GM12892 (cell line): ENCODE measurements around the gene DRAXIN.

Experiments used
- DNase-seq: peaks from one replicate; pipeline ENCODE4 v3.0.0; 2011; ENCODE audit not compliant: insufficient read length
- FAIRE-seq: peaks from 2 replicates; lab custom pipeline; 2011; peaks lifted over from hg19 to GRCh38; lab: Jason Lieb, UNC
- POLR2A ChIP-seq: IDR thresholded peaks from 2 replicates; pipeline ENCODE4 v1.6.1; 2011; ENCODE audit warnings: low read depth, low read length, control low read depth
- POLR2AphosphoS5 ChIP-seq: IDR thresholded peaks from 2 replicates; pipeline ENCODE4 v1.6.1; 2011; ENCODE audit warnings: low read depth, low read length, control low read depth
- TAF1 ChIP-seq: IDR thresholded peaks from 2 replicates; pipeline ENCODE4 v1.6.1; 2011; ENCODE audit warnings: low read depth, mild to moderate bottlenecking, control low read depth, low read length, borderline replicate concordance

Gene DRAXIN

DNA sequence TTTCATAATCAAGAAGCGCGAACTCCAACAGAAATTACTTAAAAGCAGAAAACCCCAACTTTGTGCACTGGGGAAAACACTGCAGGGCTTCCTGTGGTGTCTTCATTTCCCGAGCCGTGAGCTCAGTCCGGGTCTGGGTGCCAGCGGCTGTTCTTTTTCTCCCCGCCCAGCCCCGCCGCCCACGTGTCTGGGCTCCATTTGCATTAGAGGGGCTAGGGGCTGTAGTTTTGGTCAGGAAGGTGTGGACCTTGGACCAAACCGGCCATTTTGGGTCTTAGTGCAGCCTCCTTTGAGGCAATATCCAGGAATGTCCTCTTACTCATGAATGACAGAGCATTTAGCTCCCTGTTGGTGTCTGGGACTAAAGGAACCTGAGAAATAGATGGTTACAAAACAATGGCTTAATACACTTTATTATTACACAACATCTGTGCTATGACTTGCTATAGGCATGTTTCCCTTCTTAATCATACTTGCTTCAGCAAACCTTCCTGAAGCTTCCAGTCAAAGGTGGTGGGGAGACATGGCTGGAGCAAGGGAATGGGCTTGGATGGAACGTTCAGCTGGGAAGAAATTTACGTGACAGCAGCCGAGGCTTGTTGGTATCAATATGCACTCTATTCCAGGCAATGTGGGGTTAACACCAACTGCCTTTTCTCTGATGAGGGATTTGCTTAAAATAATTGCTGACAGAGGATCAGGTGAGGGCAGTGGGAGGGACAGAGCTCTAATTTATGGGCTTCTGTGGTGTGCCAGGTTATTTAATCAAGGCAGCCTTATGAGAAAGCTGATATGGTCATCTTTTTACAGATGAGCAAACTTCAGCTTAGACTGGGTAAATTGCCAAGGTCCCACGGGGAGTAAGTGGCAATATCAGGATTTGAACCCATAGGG is 45.5 kb downstream of the DRAXIN start:
- DNase-seq: no peak
- no peak for FAIRE-seq
- TF ChIP-seq POLR2AphosphoS5: no peak
- no peak for TF ChIP-seq POLR2A
- no peak for TF ChIP-seq TAF1

DNA sequence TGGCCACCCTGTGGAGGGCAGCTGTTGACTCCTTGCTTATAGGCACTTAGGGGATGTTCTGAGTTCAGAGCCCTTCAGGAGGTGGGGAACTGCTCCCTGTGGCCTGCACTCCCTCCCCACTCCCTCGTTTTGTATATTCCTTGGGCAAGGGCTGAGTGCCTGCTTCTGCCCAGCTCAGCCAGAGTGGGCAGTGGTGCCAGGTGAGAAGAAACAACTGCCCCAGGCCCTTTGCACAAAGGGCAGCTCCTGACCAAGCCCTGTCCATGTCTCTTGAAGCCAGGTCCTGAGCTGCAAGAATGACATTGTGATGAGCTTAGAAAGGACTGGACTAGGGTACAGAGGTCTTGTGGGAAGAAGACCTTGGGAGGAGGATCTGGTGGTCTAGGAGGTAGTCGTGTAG is 46.6 kb downstream of the DRAXIN start:
- TF ChIP-seq POLR2A (no peak), POLR2AphosphoS5 (no peak), TAF1 (no peak)
- FAIRE-seq: no peak
- no peak for DNase-seq

DNA sequence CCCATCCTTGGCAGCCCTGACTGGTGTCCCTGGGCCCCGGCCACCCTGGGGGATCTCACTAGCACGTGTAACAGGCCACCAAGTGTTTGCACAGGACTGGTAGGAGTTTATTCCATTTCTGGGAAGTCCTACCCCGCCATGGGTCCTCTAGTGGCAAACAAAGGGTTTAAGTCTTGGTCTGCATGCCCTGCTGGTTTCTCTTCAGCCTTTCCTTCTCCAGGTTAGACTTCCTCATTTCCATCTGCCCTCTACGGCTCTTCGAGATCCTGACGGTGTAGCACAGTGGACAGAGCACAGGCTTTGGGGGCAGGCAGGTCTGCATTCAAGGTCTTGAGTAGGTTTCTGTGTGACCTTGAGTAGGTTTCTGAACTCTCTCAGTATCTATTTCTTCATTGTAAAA is 47.3 kb downstream of the DRAXIN start:
- TF ChIP-seq POLR2AphosphoS5 (no peak), TAF1 (no peak), POLR2A (no peak)
- DNase-seq (no peak), FAIRE-seq (no peak)

DNA sequence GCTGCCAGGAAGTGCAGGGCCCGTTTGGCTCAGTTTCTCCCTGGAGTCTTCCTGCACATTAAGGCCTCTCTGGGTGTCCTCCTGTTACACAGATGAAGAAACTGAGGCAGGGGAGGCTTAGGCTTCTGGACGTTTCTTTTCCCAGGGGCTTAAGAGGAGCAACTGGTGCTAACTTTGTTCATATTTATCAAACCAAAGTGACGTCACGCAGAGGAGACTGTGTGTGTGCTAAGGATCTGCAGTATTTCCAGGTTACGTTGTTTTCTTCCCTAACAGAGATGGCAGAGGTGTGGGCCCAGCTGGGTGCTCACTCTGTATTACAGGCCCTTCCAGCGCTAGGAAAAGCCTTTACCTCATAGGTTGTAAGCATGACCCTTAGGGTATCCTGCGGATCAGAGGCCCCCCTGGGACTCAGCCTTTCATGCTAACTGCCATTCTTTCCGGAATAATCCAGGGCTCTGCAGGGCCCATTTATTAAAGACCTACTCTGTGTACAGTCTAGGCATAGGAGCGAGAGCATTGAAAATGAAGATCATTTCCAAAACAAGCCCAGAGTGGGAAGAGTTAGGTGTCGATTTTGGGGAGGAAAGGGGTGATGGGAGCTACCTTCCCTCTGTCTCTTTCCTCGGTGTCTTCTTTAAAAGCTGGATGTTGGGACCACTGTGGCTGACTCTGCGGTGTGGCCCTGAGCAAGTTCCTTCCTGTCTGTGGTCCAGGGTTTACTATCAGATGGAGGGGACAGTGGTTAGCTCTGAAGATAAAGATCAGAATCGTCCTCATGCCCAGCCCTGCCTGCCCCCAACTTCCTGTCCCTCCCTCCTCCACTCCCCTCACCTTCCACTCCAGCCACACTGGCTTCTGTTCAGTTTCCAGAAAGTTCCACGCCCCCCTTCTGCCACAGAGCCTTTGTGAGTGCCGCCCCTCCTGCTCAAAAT is 49.0 kb downstream of the DRAXIN start:
- FAIRE-seq (no peak), DNase-seq (no peak)
- TF ChIP-seq TAF1 (no peak), POLR2AphosphoS5 (no peak), POLR2A (no peak)

DNA sequence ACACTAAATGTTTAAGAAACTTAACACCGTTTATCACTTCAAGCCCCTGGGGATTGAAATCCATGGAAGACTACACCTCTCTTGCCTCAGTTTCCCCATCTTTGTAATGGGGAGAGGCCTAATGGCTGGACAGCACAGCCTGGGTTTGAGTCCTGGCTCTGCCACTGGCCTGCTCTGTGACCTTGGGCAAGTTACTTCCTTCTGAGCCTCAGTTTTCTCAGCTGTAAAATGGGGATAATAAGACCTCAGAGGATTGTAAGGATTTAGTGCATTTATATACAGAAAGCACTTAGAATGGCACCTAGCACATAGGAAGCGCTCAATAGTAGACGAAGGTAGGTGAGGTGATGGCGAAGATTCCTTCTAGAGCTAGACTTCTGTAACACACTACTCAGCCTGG is 50.0 kb downstream of the DRAXIN start:
- no peak for FAIRE-seq
- DNase-seq: no peak
- TF ChIP-seq TAF1 (no peak), POLR2AphosphoS5 (no peak), POLR2A (no peak)

DNA sequence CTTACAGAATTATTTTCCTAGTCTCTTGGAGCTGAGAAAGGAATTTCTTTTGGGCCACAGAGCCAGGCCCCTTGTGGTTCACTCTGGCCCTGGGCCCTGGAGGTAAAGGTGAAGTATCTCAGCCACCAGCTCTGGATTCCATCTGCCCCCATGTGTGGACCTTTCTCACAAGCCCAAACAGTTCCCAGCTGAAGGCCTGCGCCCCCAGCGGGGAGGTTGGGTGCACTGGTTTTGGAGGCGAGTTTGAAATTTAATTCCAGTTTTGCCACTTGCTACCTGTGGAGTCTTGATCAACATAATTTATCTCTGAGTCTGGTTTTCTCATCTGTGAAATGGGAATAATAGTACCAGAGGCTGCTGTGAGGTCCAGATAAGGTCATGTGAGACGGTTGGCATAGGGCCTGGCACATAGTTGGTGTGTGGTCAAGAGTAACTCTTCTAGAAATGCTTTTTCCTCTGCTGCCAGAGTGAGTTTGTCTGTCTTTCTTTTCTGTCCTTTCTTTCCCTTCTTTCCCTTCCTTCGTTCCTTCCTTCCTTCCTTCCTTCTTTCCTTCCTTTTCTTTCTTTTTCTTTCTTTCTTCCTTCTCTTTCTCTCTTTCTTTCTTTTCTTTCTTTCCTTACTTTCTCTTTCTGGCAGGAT is 50.5 kb downstream of the DRAXIN start:
- no peak for FAIRE-seq
- TF ChIP-seq POLR2A: no peak
- no peak for TF ChIP-seq POLR2AphosphoS5
- no peak for TF ChIP-seq TAF1
- DNase-seq: no peak

DNA sequence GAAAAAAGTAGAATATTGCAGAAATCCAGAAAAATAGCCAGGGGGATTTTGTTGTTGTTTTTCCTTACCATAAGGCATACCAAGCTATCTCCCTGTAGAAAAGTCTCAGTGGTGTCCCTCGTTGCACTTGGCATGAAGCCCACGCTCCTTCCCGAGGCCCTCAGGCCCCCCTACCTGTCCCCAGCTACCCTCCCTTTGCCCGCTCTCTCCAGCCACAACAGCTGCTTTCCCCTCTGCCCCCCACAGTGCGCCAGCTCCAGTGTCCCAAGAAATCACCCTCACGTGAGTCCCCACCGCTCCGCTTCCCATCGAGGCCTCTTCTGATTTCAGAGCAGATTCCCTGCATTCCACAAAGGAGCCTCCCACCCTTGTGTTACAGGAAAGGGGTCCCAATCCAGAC is 52.8 kb downstream of the DRAXIN start:
- no peak for TF ChIP-seq POLR2AphosphoS5
- no peak for DNase-seq
- FAIRE-seq: no peak

DNA sequence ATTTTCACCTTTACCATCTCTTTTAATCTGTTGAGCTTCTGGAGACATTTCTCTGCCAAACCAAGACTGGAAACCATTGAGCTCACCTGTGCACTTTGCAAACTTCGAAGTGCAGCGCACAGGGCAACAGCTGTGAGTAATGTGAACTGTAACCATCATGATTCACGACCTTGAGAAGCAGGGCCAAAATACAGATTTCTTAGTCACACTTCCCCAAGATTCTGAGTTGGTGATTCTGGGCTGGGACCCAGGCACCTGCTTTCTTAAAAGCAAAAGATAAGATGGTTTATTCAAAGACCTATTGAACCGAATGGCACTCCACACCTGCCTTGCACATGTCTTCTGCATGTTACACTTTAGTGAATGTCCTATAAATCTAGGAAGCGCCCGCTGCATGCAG is 54.6 kb downstream of the DRAXIN start:
- TF ChIP-seq TAF1 (no peak), POLR2AphosphoS5 (no peak), POLR2A (no peak)

DNA sequence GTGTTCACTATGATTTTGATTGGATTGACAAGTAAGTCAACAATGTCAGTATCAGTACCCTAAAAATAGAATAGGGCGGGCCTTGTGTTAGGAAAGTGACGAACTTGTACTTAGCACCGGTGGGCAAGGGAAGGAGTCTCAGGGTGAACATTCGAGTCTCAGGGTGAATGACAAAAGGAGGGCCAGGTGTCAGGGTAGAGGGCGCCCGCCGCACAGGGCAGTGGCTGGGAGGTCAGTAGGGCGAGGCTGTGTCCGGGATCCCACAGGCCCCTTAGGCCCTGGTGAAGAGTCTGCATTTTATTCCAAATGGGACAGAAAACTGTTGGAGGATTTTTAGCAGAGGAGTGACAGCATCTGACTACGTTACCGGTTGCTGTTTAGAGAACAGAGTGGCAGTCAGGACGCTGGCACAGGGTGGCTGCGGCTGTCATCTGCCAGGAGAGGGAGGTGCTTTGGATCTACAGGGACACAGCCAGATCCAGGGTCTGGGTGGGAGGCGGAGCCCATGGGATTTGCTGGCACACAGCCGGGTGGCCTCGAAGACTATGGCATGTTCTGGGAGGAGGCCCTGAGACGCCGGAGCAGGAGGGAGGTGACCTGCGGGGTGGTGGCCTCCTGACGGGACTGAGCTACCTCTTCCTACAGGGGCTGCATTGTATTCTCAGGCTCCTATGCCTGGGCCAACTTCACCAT is 55.4 kb downstream of the DRAXIN start:
- TF ChIP-seq POLR2AphosphoS5 (no peak), TAF1 (no peak), POLR2A (no peak)
- DNase-seq (no peak), FAIRE-seq (no peak)

More for the DNA sequence above, 54.6 kb downstream of the DRAXIN start:
- no peak for FAIRE-seq
- DNase-seq: no peak

DNA sequence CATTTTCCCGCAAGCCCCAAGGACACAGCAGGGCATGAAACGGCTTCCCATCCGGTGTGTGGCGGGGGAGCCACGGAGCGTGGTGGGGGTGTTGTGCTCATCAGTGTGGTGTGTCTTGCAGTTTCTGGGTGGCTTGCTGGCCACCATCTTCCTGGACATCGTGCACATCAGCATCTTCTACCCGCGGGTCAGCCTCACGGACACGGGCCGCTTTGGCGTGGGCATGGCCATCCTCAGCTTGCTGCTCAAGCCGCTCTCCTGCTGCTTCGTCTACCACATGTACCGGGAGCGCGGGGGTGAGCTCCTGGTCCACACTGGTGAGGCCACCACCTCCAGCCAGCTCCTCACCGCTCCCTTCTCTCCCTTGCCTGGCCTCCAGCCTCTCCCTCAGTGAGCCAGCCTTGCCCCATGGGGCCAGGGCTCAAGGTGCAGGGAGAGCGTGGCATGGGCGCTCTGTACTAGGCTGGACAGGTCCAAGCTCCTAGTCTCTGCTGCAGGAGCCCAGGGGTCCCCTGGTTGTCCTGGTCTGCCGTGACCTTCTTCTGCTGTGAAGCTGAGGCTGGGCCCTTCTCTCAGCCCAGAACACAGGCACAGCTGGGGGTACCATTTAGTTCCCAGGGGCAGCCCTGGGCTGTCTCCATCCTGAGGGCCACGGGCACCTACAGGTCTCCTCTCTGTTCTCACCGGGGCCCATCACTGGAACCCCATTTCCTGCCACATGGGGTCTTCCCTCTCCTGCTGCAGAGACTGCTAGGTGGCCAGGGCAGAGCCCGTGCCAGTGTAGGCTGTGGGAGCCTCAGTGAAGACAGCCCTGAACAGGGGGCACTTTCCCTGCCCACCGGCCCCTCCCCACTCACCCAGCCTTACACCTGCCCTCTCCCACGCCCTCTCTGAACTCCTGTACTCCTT is 57.0 kb downstream of the DRAXIN start:
- TF ChIP-seq TAF1: no peak
- no peak for TF ChIP-seq POLR2A
- TF ChIP-seq POLR2AphosphoS5: no peak
- DNase-seq (no peak), FAIRE-seq (no peak)
